Dendritic cell treated with granulocyte-macrophage colony-stimulating factor and Interleukin-4, amounts not matched to agents 40 ng/mL and 50 ng/mL, for 4 days (primary cell): ENCODE data around the gene TUFT1.
"Not testable (repeated sequence)": the region's sequence is repeated elsewhere in the genome, so short reads cannot be mapped to it uniquely, and the experiment has no call there.

ENCODE experiments used
- H3K27ac Mint-ChIP-seq: one replicate; pipeline ENCODE4 v1.8.0; 2022; ENCODE audit warnings: mild to moderate bottlenecking, mixed read lengths
- H3K27me3 Mint-ChIP-seq: one replicate; pipeline ENCODE4 v1.8.0; 2022; ENCODE audit warnings: mild to moderate bottlenecking, mixed read lengths
- H3K36me3 Mint-ChIP-seq: one replicate; pipeline ENCODE4 v1.8.0; 2022; ENCODE audit warnings: low read depth, mixed read lengths
- H3K4me1 Mint-ChIP-seq: one replicate; pipeline ENCODE4 v1.8.0; 2022; ENCODE audit warnings: low read depth, mixed read lengths
- H3K4me3 Mint-ChIP-seq: one replicate; pipeline ENCODE4 v1.8.0; 2022; ENCODE audit warnings: mild to moderate bottlenecking, moderate library complexity, mixed read lengths
- H3K9me3 Mint-ChIP-seq: one replicate; pipeline ENCODE4 v1.8.0; 2022; ENCODE audit warnings: mixed read lengths
- intact Hi-C: fragments of 100-400 bp; cut with micrococcal nuclease; formaldehyde crosslinking; loops from one replicate; pipeline ENCODE4 v1.15.0; 2022

Gene TUFT1

GRCh38 chr1:151613282-151613780 is 73.2 kb downstream of the TUFT1 start:
- H3K36me3 Mint-ChIP-seq = peaks cover 30% of the 10 kb centered on the region
- peaks cover 39% of the 10 kb centered on the region for H3K4me1 Mint-ChIP-seq
- intact Hi-C loops = loop anchor here (2.0 to 10.0 kb wide), 2 partner anchors 51 to 73 kb away; partner anchors contain the start of gene TUFT1
- H3K9me3 Mint-ChIP-seq = no peaks in the 10 kb centered on the region
- H3K27ac Mint-ChIP-seq = peak overlapping the region; percentile 92
- H3K4me3 Mint-ChIP-seq = peak overlapping the region; percentile 97
- no peaks in the 10 kb centered on the region for H3K27me3 Mint-ChIP-seq

GRCh38 chr1:151615711-151616504 is 75.8 kb downstream of the TUFT1 start:
- intact Hi-C loops = loop anchor here (10.0 kb wide), 1 partner anchor 49 kb away; no protein-coding TSS in a partner anchor
- peaks cover 30% of the 10 kb centered on the region for H3K36me3 Mint-ChIP-seq
- H3K4me3 Mint-ChIP-seq = no peak overlapping the region
- no peaks in the 10 kb centered on the region for H3K27me3 Mint-ChIP-seq
- H3K4me1 Mint-ChIP-seq = peaks cover 59% of the 10 kb centered on the region
- no peaks in the 10 kb centered on the region for H3K9me3 Mint-ChIP-seq
- H3K27ac Mint-ChIP-seq = no peak overlapping the region

- Mint-ChIP-seq H3K4me3 (no peak overlapping the region), H3K36me3 (peaks cover 30% of the 10 kb centered on the region), H3K27ac (no peak overlapping the region), H3K4me1 (peaks cover 63% of the 10 kb centered on the region), H3K27me3 (no peaks in the 10 kb centered on the region), H3K9me3 (no peaks in the 10 kb centered on the region)
- intact Hi-C loops = loop anchor here (10.0 kb wide), 1 partner anchor 48 kb away; no protein-coding TSS in a partner anchor
These were observed 76.4 kb downstream of the TUFT1 start for GRCh38 chr1:151616505-151616849.

GRCh38 chr1:151618003-151618402 is 77.9 kb downstream of the TUFT1 start:
- Mint-ChIP-seq H3K4me1 (peaks cover 63% of the 10 kb centered on the region), H3K4me3 (no peak overlapping the region), H3K36me3 (peaks cover 23% of the 10 kb centered on the region), H3K9me3 (no peaks in the 10 kb centered on the region), H3K27ac (no peak overlapping the region), H3K27me3 (no peaks in the 10 kb centered on the region)
- intact Hi-C loops = loop anchor here (10.0 kb wide), 1 partner anchor 47 kb away; no protein-coding TSS in a partner anchor

- H3K36me3 Mint-ChIP-seq = peaks cover 18% of the 10 kb centered on the region
- no peak overlapping the region for H3K4me3 Mint-ChIP-seq
- peaks cover 58% of the 10 kb centered on the region for H3K4me1 Mint-ChIP-seq
- no peaks in the 10 kb centered on the region for H3K9me3 Mint-ChIP-seq
- intact Hi-C loops = loop anchor here (10.0 kb wide), 1 partner anchor 46 kb away; no protein-coding TSS in a partner anchor
- no peaks in the 10 kb centered on the region for H3K27me3 Mint-ChIP-seq
- H3K27ac Mint-ChIP-seq = no peak overlapping the region
These were observed 78.4 kb downstream of the TUFT1 start for GRCh38 chr1:151618470-151618869.

GRCh38 chr1:151618996-151619395 is 78.9 kb downstream of the TUFT1 start:
- H3K27me3 Mint-ChIP-seq, H3K9me3 Mint-ChIP-seq, H3K4me3 Mint-ChIP-seq: not testable (repeated sequence)
- Mint-ChIP-seq H3K4me1 (peaks cover 53% of the 10 kb centered on the region), H3K36me3 (peaks cover 13% of the 10 kb centered on the region), H3K27ac (peak overlapping the region; percentile 73)
- intact Hi-C loops = loop anchor here (10.0 kb wide), 1 partner anchor 46 kb away; no protein-coding TSS in a partner anchor

- Mint-ChIP-seq H3K27me3 (no peaks in the 10 kb centered on the region), H3K4me3 (no peak overlapping the region), H3K36me3 (peaks cover 8% of the 10 kb centered on the region), H3K27ac (peak overlapping the region; percentile 73), H3K4me1 (peaks cover 48% of the 10 kb centered on the region), H3K9me3 (no peaks in the 10 kb centered on the region)
- intact Hi-C loops = loop anchor here (10.0 kb wide), 1 partner anchor 45 kb away; no protein-coding TSS in a partner anchor
These were observed 79.5 kb downstream of the TUFT1 start for GRCh38 chr1:151619489-151620093.

- Mint-ChIP-seq H3K9me3 (no peaks in the 10 kb centered on the region), H3K4me1 (peaks cover 45% of the 10 kb centered on the region), H3K27ac (peak overlapping the region; percentile 73), H3K27me3 (no peaks in the 10 kb centered on the region), H3K36me3 (peaks cover 7% of the 10 kb centered on the region), H3K4me3 (peak overlapping the region; percentile 70)
- intact Hi-C loops = no loop called here
These were observed 80.2 kb downstream of the TUFT1 start for GRCh38 chr1:151620286-151620685.

GRCh38 chr1:151621351-151621750 is 81.2 kb downstream of the TUFT1 start:
- intact Hi-C loops = no loop called here
- Mint-ChIP-seq H3K27me3 (no peaks in the 10 kb centered on the region), H3K4me3 (peak overlapping the region; percentile 26), H3K9me3 (no peaks in the 10 kb centered on the region), H3K4me1 (peaks cover 35% of the 10 kb centered on the region), H3K27ac (peak overlapping the region; percentile 73), H3K36me3 (peaks cover 6% of the 10 kb centered on the region)

- H3K4me3 Mint-ChIP-seq = no peak overlapping the region
These were observed 84.7 kb downstream of the TUFT1 start for GRCh38 chr1:151624783-151625182.

GRCh38 chr1:151626740-151627334 is 86.7 kb downstream of the TUFT1 start:
- peaks cover 9% of the 10 kb centered on the region for H3K4me1 Mint-ChIP-seq
- H3K36me3 Mint-ChIP-seq = peaks cover 33% of the 10 kb centered on the region
- no peaks in the 10 kb centered on the region for H3K9me3 Mint-ChIP-seq
- intact Hi-C loops = no loop called here
- no peaks in the 10 kb centered on the region for H3K27me3 Mint-ChIP-seq
- H3K27ac Mint-ChIP-seq = no peak overlapping the region
- H3K4me3 Mint-ChIP-seq = no peak overlapping the region

More at GRCh38 chr1:151624783-151625182, 84.7 kb downstream of the TUFT1 start:
- H3K27ac Mint-ChIP-seq = no peak overlapping the region
- no peaks in the 10 kb centered on the region for H3K27me3 Mint-ChIP-seq
- H3K4me1 Mint-ChIP-seq = peaks cover 28% of the 10 kb centered on the region
- H3K36me3 Mint-ChIP-seq = peaks cover 29% of the 10 kb centered on the region
- H3K9me3 Mint-ChIP-seq = no peaks in the 10 kb centered on the region
- intact Hi-C loops = no loop called here

- intact Hi-C loops = no loop called here
- H3K27me3 Mint-ChIP-seq = no peaks in the 10 kb centered on the region
- H3K36me3 Mint-ChIP-seq = peaks cover 38% of the 10 kb centered on the region
- H3K4me1 Mint-ChIP-seq = peaks cover 14% of the 10 kb centered on the region
- H3K9me3 Mint-ChIP-seq = no peaks in the 10 kb centered on the region
- H3K4me3 Mint-ChIP-seq = no peak overlapping the region
- no peak overlapping the region for H3K27ac Mint-ChIP-seq
These were observed 89.2 kb downstream of the TUFT1 start for GRCh38 chr1:151629278-151629677.
